Measurements from ENCODE around the gene HECW1. TPM values are rescaled to one million over a fixed set of nuclear protein-coding genes. Genes with fewer than 3 reads are reported as not detected.
"Not testable (repeated sequence)": the region's sequence is repeated elsewhere in the genome, so short reads cannot be mapped to it uniquely, and the experiment has no call there.

The HECW1 gene
- total RNA-seq, 1 experiment from 2014 or later: 21.6 TPM

DNA sequence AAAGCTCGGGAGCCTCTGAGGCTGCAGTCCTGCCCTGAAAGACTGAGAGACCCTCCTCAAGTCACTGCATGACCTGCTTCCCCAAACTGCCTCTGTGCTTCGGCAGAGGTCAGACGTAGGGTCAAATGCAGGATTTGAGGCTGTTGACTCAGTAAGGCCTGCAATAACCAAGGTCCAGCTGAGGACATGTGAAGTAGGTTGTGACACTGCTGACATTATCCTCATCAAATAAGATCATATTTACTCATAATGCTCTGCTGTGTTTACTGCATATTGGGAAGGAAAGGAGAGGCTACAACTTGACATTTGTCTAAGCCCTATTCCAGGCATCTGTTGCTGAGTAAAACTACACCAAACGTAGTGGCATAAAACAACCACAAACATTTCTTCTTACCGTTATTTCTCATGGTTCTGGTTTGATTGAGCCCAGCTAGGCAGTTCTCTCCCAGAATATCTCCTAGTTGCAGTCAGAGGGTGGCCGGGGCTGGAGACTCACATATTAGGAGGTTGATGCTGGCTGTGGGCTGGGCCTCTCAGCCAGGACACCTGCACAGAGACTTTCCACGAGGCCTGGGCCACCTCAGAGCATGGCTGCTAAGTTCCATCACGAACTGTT is 348.4 kb downstream of the HECW1 start:
- DNase-seq (ENCODE audit: extremely low read depth, low read depth): no peak

DNA sequence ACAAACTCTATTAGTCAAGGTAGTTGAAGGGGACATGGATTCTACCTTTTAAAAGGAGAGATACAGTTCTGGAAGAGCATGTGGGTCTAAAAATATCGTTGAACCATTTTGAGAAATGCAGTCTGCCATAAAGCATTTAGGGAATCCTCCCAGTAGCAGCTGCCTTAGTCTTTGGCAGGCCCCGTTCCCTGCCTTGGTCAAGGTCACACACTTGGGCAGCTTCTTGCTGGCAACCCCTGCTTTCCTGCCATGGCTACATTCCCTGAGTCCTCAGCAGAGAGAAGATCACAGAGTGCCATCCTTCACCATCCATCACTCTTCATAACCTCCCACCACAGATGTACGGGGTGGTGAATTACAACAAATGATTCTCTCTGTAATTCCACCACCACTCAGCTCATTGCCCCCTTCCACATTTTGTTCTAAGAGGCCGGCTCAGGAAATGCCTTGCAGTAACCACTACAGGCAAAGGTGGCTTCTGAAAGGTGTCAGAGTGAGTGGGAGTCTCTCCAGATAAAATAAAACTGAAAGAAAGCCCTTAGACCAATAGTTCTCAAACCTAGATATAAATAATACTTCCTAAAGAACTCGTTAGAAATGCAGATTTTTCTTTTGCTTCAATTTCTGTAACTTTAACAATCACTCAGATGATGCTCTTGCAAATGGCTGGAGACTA is 349.0 kb downstream of the HECW1 start:
- no peak for DNase-seq (ENCODE audit: extremely low read depth, low read depth)

DNA sequence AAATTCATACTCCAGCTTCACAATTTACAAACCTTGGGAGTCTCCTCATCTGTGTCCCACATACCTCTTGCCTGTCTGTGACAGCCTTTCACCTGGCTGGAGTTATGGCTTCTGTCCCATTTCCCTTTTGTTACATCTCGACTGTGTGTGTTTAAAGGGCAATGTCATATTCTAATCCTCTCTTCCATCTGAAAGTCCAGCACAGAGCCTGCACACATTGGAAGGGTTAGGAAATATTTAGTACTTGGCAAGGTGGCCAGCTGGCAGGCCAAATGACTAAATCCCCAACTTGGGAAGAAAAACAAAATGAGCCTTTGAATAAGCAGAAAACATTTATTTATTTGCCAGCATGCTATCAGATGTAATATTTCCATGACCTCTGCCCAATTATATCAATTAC is 350.4 kb downstream of the HECW1 start:
- DNase-seq (ENCODE audit: extremely low read depth, low read depth): no peak

DNA sequence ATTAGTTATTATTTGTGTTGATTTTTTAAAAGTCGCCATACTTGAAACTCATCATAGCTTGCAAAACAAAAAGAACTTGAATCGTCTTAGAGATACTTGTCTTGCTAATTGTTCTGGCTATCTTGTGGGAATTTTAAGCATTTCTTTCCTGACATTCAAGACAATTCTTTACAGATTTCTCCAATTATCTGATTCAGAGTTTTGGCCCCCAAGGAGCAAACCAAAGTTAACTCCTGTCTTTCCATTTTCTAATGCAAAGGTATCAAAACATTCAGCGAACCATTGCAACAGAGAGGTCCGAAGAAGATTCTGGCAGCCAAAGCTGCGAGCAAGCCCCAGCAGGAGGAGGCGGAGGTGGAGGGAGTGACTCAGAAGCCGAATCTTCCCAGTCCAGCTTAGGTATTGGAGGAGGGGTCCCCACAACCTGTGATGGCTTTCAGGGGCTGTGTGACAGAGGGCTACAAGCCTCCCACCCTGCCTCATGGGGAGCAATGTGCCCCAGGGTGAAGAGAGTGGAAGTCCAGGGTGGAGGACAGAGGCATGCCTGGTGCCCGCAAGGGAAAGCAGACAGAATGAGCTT is 351.0 kb downstream of the HECW1 start:
- no peak for DNase-seq (ENCODE audit: extremely low read depth, low read depth)

DNA sequence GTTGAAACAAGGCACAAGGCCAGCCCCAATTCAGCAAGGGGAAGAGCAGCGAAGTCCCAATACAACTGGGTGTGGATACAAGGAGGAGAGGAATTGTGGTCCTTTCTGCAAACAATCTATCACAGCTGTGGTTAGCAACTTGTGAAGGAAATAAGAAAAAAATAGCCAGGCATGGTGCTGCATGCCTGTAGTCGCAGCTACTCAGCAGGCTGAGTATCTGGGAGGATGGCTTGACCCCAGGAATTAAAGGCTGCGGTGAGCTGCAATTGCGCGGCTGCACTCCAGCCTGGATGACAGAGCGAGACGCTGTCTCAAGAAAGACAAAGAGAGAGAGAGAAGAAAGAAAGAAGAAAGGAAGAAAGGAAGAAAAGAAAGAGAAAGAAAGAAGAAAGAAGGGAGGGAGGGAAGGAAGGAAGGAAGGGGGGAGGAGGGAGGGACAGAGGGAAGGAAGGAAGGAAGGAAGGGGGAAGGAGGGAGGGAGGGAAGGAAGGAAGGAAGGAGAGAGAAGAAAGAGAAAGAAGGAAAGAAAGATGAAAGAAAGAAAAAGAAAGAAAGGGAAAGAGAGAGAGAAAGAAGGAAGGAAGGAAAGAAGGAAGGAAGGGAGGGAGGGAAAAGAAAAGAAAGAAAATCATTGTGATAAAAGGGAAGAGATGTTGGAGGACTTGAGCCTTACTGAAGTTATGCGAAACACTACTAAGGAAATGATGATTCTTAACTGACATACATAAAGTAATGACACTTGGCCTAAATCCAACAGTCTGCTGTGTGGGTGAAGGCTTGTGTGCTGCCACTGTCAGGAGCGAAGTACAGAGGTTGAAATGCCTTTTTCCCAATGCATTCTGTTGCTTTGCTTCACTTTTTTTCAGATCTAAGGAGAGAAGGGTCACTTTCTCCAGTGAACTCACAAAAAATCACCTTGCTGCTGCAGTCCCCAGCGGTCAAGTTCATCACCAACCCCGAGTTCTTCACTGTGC is 353.4 kb downstream of the HECW1 start:
- DNase-seq (ENCODE audit: extremely low read depth, low read depth): no peak

DNA sequence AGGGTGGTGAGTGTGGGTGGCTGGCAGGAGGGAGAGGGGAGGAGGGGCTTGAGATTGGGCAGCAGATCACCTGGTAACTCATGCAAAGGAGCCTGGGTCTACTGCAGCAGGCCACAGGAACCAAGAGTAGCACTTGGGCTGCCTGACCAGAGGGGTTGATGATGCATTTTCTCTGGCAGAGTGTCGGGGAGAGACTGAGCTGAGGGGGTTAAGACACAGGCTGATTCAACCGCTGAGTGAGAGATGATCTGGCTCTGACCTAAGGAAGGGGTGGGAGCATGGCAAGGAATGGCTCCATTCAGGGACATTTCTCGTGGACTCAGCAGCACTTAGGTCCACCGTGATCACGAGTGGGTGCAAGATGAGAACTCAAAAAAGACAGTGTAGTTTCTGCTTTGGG is 355.0 kb downstream of the HECW1 start:
- DNase-seq (ENCODE audit: extremely low read depth, low read depth): no peak

DNA sequence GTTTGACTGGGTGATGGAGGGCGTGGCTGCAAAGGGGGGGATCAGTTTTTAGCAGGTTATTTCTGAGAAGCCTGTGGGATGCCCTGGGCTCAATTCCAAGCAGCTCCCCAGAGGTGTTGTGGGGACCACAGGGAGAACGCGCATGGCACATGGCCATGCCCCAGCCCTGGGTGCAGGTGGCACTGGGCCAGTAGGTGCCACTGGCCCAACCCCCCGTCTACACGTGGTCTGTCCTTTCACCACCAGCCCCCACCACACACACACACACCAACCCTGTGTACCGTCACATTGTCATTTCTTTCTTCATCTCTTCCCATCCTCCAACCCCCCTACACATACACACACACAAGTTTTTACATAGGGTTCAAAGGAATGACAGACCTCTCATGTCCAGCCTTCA is 355.4 kb downstream of the HECW1 start:
- DNase-seq (ENCODE audit: extremely low read depth, low read depth): no peak

DNA sequence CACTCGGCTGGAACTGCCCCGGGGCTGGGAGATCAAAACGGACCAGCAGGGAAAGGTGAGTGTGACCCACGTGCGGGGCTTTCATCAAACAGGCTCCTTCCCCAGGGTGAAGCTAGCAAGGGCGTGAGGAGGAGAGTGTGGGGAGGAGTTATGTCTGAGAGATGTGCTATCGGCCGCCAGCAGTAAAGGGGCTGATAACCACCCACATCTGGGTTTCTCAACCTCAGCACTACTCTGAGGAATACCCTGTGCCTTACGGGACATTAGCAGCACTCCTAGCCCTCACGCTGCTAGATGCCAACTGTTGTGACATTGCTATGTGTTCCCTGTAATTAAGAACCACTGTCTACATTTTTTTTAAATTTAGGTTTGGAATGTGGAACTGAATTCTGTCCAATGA is 356.6 kb downstream of the HECW1 start:
- no peak for DNase-seq (ENCODE audit: extremely low read depth, low read depth)

DNA sequence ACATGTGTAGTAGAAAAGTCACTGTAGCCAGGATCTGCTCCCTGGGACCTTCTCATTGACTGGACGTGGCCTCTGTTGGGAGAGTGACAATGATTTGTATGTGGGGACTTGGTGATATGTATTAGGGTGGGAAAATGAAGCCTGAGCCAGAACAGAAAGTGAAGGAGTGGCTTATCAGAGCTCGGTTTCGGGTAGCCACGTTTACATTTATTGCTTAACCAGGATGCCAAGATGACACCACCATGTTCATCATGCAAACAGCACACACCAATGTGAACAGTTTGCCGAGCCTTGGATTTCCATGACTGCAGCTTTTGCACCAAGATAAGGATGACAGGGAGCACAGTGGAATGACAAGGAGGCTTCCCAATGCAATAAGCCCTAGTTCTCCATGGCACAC is 357.7 kb downstream of the HECW1 start:
- DNase-seq (ENCODE audit: extremely low read depth, low read depth): no peak

DNA sequence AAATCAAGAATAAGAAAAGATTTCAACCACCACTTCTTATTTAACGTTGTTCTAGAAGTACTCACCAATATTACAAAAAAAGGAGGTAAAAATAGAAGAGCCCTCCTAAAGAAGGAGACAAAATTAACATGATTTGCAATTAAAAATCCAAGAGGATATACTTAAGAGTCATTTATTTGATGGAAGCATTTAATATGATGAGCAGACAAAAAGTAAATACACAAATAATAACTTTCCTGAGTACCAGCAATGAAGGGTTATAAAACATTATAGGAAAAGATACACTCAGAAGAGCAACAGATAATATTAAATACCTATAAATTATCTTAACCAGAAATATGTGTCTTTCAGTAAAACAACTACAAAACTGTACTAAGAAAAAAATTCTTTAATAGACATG is 363.5 kb downstream of the HECW1 start:
- DNase-seq (ENCODE audit: extremely low read depth, low read depth): no peak

DNA sequence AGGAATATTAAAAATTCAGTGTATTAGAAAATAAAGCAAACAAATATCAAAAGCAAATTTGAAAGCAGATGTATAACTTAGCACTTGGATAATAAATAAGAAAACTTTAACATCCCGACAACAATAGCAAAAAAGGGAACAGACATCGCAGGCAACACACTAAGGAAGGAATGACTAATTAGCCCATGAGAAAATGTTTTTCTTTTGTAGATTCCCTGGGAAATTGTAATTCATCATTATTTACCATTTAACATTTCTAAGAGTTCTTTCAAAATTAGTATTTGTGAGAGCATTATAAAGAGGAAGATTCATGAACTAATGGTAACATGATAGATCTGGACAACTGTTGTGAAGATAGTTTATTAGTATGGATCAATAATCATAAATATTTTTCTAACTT is 364.4 kb downstream of the HECW1 start:
- no peak for DNase-seq (ENCODE audit: extremely low read depth, low read depth)

DNA sequence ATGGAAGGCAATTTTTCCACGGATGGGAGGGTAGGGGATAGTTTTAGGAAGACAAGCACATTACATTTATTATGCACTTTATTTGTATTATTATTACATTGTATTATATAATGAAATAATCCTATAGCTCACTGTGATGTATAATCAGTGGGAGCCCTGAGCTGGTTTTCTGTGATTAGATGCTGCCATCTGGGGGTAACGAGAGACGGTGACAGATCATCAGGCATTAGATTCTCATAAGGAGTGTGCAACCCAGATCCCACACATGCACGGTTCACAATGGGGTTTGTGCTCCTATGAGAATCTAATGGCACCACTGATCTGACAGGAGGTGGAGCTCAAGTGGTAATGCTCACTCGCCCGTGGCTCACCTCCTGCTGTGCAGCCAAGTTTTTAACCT is 366.6 kb downstream of the HECW1 start:
- DNase-seq (ENCODE audit: extremely low read depth, low read depth): no peak

DNA sequence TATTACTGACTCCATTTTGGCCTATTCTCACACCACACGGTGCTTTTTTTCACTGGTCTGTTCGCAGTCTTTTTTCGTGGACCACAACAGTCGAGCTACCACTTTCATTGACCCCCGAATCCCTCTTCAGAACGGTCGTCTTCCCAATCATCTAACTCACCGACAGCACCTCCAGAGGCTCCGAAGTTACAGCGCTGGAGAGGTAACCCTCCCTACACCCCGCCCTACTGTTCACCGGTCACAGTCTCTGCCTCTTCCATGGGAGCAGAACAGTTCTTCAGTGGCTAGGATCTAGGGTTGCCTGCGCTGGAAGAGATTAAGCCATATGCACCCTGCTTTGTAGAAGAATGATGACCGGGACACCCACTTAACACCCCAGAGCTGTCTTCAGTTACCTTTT is 367.1 kb downstream of the HECW1 start:
- DNase-seq (ENCODE audit: extremely low read depth, low read depth): no peak

DNA sequence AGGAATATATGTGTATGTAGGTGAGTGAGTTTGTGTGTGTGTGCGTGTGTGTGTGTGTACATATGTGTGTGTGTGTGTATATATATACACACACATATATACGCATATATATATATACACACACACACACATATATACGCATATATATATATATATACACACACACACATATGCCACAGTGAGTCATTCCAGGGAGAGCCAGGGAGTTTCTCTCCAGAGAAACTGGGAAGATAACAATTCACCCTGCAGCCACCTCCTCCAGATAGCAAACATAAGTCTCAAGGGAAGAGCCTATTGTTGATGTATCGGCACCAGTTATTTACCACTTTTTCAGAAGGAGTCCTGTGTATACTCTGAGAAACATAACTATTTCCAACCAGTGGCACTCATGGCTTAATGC is 368.1 kb downstream of the HECW1 start:
- DNase-seq (ENCODE audit: extremely low read depth, low read depth): no peak

DNA sequence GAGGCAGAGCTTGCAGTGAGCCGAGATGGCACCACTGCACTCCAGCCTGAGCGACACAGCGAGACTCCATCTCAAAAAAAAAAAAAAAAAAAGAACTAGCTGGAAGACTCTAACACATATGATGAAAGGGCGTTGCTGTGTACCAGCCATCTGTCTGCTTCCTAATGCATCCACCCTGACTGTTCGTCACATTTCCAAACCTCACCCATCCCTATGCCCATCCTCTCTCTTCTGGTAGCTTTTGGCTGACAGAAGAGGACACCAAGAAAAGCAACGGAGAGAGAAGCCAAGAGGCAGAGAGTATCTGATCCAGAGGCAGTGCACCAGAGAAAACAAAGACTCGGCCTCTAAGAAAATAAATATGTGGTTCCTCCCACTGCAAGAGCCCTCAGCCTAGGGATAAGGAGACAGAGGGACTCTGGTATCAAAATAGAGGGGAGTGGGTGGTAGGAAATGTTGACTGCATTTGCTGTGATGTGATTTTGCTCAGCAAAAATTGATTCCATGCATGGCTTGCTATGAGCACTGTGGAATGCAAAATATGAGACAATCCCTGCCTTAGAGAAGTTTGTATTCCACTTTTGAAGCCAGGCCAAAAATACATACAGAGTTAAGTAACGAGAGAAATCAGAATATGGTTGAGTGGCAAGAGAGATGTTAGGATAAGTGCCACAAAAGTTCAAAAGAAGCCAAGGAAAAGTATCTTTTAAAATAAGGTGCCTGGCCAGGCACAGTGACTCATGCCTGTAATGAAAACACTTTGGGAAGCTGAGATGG is 369.6 kb downstream of the HECW1 start:
- no peak for DNase-seq (ENCODE audit: extremely low read depth, low read depth)

DNA sequence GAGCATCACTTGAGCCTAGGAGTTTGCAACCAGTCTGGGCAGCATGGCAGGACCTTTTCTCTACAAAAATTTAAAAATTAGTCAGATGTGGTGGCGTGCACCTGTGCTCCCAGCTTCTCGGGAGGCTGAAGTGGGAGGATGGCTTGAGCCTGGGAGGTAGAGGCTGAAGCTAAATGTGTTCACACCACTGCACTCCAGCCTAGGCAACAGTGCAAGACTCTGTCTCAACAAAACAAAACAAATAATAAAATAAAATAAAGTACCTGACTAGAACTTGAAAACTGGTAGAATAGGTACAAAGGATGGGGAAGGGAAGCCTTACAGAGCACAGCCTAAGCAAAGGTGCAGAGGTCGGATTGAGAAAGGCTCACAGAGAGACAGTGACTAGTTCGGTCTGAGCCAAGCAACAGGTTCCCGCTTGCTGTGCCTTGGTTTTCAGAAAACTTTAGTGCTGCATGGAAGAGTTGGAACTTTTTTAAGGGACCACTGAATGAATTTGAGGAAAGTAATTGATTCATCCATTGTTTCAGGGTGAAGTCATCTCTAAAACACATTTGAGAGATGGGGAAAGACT is 370.3 kb downstream of the HECW1 start:
- DNase-seq (ENCODE audit: extremely low read depth, low read depth): no peak

DNA sequence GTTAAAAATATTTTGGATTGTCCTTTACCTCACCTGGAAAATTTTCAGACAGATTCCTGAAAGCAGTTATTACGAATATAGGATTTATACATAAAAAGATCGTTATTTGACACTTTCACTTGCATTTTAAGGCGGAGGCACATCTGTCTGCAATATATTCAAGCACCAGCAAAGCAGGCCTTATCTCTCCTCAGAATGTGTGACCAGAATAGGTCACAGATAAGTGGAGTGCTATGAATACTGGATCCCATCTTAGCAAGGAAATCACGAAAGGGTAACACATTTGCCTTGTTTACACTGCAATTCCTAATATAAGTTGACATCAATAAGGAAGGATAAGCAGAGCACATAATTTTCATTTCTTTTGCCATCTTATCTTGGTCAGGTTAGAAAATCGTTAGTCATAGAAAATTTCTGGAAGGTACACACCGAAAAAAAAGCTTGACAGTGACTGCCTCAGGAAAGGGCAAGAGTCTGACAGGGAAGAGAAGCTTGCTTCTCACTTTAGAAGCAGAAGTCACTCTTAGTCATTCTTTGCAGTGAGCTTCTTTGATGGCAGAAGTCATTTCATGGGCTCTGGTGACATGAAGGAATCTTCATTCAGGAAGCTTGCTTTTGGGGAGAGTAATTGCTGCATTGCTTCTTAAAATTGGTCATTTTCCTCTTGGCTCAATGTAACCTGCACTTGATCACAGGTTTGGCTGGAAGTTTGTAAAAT is 372.4 kb downstream of the HECW1 start:
- DNase-seq (ENCODE audit: extremely low read depth, low read depth): no peak

DNA sequence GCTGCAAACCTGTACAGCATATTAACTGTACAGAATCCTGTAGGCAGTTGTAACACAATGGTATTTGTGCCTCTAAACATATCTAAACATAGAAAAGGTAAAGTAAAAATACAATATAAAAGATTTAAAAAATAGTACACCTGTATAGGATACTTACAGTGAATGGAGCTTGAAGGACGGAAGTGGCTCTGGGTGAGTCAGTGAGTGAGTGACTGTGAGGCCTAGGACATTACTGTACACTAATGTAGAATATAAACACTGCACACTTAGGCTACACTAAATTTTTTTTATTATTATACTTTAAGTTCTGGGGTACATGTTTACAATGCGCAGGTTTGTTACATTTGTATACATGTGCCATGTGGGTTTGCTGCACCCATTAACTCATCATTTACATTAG is 373.1 kb downstream of the HECW1 start:
- no peak for DNase-seq (ENCODE audit: extremely low read depth, low read depth)

DNA sequence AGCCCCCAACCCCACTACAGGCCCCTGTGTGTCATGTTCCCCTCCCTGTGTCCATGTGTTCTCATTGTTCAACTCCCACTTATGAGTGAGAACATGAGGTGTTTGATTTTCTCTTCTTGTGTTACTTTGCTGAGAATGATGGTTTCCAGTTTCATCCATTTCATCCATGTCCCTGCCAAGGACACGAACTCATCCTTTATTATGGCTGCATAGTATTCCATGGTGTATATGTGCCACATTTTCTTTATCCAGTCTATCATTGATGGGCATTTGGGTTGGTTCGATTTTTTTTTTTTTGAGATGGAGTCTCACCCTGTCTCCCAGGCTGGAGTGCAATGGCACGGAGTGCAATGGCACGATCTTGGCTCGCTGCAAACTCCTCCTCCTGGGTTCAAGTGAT is 373.6 kb downstream of the HECW1 start:
- not testable (repeated sequence) for DNase-seq (ENCODE audit: extremely low read depth, low read depth)

DNA sequence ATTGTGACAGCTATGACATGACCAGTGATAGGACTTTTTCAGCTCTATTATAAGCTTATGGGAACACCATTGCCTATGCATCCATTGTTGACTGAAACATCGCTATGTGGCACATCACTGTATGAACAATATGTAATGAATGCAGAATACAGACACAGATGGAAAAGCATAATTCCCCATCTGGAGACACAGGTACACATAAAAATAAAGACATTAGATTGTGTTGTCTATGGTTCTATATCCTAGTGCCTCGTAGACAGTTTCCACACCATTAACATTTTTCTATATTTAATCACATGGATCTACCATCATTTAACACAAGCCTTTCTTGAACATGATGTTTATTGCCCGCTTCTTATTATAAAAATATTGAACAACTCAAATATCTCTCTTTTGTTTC is 374.2 kb downstream of the HECW1 start:
- no peak for DNase-seq (ENCODE audit: extremely low read depth, low read depth)
